ENCODE results near the gene EPHB2.
"Not testable (repeated sequence)": the region's sequence is repeated elsewhere in the genome, so short reads cannot be mapped to it uniquely, and the experiment has no call there.

The EPHB2 gene

DNA sequence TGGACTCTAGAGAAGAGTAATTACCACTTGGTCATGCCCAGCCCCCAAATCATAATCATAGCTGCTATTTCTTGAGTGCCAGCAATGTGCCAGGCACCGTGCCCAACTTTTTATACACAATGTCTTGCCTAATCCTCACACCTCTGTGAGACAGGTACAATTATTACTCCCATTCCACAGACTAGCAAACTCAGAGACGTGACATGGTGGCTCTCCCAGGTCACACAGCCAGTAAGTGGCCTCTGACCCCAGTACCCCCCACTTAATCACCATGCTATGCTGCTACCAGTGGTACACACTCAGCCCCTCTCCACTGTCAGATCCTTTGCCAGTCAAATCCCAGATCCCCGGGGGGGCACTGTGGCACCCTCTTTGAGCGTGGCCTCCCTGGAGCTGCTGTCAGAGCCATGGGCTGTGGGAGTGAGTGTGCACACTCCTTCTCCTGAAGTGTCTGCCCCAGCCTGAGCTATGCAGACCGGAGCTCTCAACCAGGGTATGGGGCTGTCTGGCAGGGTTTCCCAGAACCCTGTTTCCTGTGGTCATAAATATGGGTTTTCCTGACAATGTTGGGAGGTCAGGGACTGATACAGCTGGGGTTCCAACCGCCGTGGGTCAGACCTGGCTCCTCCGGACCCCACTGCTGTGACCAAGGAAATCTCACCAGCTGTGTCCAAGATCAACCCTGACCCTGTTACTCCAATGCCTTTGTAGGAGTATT, 210.3 kb downstream of the EPHB2 start:
- no peak for DNase-seq

DNA sequence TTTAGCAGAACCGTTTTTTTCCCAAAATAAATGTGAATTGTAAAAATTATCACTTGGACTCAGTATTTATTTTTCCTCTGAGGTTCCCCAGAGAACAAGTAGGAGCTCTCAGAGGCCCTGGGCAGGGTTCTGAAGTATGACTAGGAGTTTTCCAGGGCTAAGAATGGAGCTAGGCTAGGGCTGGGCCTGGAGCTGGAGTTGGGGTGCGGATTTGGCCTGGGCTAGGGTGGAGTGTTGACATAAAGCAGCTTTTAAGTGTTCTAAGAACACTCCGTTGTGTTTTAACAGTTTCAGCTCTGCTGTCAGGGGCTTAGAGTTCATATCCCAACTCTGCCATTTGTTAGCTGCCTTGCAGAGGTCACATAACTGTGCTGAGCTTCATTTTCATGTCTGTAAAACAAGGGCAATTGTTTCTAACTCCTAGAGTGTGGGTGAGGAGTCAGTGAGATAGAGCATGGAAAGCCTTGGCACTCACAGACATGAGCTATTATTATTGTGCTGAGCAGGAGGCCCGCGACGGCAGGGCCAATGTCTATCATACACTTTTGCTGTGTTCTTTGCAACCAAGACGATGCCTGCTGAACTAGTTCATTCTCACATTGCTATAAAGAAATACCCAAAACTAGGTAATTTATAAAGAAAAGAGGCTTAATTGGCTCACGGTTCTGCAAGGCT, 210.9 kb downstream of the EPHB2 start:
- DNase-seq = no peak

DNA sequence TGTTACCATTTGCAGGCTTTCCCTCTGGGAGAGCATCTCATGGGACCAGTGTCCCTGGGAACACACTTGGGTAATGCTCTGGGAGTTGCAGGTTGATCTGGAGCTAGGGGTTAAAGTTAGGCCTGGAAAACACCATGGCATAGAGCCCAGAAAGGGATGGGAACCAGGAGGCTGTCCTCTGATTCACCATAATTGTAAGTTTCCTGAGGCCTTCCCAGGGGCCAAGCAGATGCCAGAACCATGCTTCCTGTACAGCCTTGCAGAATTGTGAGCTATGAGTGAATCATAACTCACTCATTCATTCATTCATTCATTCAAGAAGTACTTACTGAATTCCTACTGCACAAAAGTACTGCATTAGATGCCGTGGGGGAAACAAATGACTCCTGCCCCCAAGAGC, 212.0 kb downstream of the EPHB2 start:
- no peak for DNase-seq

DNA sequence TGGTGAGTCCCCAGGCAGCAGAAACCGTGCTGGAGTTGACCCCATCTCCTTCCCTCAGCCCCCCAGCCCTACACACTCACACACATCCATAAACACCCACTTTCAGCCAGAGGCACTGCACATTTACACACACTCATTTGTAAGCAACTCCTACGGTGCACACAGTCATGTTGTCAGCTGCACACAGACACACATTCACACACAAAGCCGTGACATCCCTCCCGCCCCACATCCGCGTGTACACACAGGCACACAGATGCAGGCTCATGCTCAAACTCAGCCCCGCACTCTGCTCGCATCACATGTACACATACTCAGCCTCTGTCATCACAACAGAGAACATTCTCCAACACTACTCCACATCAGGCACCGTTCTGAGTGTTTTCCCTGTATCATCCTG, 214.5 kb downstream of the EPHB2 start:
- DNase-seq = no peak

DNA sequence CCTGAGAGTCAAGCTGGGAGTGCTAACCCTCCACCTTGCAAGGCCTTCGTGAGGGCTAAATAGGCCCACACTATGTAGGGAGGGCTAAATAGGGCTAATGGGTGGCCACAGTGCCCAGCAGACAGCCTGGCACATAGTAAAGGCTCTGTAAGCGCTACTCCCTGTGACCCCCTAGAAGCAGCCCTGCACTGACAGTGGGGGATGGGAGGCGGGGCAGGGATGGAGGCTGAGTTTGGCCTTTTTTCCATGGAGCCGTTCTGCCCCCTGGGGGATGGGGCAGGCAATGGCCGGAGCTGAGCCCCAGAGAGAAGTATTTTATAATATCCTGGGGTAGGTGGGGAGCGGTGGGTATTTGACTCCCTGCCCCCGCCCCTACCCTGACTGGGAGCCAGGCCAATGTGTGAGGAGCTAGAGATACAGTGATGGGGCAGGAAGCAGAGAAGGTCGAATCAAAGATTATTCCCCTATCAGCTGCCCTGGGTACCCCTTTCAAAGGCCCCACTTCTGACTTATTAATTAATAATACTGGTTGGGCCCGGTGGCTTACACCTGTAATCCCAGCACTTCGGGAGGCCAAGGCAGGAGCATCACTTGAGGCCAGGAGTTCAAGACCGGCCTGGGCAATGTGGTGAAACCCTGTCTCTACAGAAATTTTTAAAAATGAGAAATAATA, 219.7 kb downstream of the EPHB2 start:
- no peak for DNase-seq

DNA sequence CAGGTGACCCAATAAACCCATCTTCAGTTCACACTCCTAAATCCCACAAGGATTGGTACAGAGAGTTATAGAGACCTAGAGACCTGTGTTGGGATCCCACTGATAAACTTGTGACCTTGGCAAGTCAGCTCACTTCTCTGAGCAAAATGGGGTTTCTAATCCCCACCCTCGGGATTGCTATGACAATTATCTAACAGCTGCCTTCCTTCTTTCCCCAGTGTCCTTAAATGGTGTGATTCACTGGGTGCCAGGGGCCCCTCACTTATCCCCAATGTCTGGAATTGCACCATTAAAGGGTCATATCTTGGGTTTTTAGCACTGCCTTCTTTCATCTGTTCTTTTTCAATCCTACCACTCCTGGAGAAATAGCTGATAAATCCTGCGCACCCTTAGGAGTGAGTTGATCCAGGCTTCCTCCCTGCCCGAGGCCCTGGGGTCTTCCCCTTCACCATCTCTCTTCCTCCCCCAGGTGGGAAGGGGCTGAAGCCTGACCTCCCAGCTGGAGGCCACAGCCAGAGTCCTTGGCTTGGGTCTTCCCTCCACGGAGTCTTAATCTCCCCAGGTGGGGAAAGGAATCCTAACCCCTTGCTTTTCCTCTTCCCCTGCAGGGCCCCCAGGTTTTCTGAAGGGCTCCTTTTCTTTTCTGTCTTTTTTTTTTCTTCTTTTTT, 222.3 kb downstream of the EPHB2 start:
- DNase-seq = no peak

DNA sequence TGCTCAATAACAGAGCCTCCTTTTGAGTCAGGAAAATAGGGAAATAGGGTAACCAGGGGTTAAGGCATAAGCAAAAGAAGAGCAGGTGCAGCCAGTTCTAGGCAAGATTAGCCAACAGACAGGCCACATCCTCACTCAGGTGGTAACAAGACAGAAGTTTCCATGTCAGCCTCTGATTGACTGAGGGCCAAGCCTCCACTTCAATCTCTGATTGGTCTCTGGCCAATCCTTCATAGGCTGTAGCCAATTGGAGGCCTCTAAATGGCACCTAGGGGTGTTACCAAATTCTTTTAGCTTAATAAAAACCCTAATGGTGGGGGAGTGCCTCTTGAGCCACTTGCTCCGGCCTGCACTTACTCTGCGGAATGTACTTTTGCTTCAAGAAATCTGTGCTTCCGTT, 224.8 kb downstream of the EPHB2 start:
- no peak for DNase-seq

DNA sequence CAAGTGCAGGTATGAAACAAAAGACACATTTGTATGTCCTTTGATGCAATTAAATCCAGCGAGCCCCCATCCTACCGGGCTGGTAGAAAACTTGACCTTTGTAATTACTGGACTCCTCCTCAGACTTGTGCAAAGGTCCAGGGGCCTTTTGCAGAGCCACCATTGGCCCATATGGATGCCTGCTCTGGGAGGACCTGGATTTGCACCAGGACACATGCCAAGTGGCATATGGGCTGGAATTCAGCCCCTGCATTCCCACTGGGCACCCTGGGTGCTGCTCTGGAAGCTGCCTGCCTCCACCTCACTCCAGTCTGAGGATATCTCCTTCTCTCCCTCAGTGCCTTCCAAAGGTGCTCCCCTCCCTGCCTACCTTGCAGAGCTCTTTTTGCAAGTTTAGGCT, 226.0 kb downstream of the EPHB2 start:
- DNase-seq = no peak

DNA sequence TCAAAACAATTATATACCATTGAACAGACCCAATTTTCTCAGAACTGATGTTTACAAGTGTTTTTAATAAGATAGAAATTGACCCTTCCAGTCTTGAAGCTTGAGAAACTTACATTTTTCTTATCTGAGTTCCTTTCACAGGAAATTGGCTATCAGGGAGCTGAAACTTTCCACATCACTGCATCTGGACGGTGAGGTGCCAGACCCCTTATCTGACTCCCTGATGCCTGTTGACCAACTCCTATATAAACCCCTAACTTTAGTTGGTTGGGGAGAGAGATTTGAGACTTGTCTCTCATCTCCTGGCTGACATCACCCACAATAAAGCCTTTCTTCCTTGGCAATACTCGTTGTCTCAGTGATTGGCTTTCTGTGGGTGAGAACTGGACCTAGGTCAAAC, 230.6 kb downstream of the EPHB2 start:
- DNase-seq = no peak

DNA sequence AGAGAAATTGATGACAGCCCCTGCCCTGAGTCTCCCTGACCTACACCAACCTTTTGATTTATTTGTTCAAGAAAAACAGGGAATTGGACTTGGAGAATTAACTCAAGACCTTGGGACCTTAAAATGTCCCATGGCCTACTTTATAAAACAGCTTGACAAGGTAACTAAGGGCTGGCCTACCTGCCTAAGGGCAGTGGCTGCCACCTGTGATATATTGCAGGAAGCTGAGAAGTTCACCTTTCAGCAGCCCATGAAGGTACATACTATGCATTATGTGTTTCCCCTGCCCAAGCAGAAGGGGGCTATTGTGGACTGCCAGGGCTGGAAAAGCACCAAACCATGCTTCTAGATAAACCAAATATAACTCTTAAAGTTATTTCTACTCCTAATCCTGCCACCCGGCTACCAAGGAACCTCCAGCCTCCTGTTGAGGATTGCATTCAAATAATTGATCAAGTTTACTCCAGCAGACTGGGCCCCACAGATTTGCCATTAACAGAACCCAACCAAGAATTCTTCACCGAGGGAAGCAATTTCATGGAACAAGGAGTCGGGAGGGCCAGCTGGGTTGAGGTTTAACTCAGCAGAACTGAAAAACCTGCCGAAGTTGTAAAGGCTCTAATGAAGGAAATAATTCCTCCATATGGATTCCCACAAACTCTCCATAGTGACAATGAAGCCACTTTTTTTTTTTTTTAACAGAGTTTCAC, 233.9 kb downstream of the EPHB2 start:
- no peak for DNase-seq

DNA sequence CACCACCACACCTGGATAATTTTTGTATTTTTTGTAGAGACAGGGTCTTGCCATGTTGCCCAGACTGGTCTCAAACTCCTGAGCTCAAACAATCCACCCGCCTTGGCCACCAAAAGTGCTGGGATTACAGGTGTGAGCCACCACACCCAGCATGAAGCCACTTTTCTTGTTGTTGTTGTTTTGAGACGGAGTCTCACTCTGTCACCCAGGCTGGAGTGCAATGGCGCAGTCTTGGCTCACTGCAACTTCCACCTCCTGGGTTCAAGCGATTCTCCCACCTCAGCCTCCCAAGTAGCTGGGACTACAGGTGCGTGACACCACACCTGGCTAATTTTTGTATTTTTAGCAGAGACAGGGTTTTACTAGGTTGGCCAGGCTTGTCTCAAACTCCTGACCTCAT, 234.5 kb downstream of the EPHB2 start:
- not testable (repeated sequence) for DNase-seq

DNA sequence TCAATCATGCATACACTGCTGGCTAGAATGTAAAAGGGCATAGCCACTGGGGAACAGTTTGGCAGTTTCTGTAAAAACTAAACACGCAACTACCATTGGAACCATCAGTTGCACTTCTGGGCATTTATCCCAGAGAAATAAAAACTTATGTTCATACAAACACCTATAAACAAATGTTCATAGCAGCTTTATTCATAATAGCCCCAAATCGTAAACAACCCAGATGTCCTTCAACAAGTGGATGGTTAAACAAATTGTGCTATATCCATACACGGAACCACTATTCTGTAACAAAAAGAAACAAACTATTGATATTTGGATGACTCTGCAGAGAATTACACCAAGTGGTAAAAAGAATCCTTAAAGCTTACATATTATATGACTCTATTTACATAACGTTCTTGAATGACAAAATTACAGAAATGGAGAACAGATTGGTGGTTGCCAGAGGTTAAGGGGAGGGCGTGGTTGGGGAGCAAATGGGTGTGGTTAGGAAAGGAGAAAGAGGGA, 239.2 kb downstream of the EPHB2 start:
- DNase-seq = no peak

DNA sequence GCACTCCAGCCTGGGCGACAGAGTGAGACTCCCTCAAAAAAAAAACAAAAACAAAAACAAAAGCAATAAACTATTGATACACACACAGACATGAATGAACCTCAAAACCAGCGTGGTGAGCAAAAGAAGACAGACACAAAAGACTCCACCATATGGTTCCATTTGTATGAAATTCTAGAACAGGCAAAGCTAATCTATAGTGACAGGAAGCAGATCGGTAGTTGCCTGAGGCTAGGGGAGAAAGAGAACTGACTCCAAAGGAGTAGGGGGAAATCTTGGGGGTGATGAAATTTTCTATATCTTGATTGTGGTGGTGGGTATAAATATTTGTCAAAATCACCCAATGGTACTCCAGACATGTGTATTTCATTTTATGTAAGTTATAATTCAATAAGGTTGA, 241.2 kb downstream of the EPHB2 start:
- no peak for DNase-seq

DNA sequence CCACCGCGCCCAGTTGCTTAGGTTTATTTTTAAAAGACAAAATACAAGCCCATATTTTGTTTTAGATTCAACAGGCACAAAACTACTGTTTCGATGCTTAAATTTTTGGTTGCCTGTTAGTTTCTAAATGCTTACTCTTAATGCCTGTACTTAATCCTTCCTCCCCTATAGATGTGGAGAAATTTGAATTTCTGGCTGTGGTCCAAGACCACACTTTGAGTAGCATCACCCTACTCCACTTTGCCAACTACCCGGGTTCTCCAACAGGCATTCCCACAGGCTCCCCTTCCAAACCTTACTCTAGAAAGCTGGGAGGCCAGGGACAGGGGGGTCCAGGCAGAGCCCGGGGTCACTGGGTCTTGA, 242.0 kb downstream of the EPHB2 start:
- DNase-seq = no peak

DNA sequence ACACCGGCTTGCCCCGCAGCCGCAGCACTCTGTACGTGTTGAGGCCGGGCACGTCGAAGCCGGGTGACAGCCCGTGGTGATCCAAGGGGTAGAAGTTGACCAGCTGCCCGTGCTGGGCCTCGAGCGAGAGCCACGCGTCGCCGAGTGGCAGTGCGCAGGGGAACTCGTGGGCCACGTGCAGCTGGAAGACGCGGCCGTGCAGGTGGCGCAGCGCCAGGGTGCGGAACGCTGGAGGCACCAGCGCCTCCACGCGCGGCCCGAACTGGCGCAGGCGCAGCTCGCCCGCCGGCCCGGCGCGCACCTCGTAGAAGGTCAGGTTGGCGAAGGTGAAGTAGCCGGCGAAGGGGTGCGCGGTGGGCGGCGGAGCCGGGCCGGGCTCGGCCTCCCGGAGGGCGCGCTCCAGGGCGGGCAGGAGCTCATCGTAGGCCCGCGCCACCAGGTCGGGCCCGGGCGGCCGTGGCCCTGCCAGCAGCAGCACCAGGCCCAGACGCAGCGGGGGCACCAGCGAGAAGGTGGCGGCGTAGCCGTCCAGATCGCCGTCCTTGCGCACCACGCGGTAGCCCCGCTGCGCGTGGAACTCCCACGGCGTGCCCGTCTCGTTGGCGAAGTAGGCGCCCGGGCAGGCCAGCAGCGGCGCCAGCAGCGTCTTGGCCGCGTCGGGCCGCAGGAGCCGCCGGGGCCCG, 242.6 kb downstream of the EPHB2 start:
- DNase-seq = no peak

DNA sequence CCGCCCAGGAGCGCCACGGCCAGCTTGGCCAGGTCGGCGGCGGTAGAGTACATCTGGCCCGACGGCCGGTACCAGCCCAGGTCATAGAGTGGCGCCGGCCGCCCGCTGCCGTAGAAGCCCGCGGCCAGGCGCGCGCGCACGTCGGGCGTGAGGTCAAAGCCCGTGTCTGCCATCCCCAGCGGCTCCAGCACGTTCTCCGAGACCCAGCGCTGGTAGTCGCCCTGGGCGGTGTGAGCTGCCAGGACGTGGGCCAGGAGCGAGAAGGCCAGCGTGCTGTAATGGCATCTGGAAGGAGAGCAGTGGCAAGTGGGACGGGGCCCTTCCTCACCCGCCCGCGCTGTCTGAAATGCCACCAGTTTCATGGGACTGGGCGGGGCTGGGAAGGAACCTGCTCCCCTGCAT, 243.1 kb downstream of the EPHB2 start:
- no peak for DNase-seq

DNA sequence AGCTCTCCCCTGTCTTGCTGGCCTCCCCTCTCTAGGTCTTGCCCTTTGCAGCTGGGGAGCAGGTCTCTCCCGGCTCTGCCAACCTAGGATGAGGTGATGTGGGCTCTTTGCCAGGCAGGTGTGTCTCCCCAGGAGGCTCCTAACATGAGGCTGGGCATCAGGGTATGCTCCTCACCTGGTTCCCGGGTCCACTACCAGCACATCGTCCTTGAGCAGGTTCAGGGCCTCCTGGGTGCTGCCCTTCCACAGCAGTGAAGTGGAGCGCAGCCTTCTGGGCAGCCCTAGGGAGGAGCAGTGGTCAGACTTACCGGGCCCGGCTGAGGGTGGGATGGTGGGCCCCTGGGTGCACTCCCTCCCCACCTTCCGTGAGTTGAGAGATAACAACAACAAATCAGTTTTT, 244.5 kb downstream of the EPHB2 start:
- no peak for DNase-seq

DNA sequence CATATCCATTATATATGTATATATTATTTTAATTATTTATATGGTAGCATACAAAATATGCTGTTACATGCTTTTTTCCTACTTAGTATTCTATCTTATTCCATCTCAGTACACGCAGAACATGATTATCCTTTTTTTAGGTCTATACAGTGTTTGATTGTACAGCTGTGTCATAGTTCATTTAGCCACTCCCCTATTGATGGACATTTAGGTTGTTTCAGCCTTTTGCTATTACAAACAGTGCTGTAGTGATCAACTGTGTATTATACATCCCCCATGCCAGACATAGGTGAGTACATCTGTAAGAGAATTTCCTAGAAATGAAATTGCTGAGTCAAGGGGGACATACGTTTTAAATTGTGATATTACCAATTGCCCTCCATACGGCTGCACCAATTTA, 246.4 kb downstream of the EPHB2 start:
- DNase-seq = no peak

DNA sequence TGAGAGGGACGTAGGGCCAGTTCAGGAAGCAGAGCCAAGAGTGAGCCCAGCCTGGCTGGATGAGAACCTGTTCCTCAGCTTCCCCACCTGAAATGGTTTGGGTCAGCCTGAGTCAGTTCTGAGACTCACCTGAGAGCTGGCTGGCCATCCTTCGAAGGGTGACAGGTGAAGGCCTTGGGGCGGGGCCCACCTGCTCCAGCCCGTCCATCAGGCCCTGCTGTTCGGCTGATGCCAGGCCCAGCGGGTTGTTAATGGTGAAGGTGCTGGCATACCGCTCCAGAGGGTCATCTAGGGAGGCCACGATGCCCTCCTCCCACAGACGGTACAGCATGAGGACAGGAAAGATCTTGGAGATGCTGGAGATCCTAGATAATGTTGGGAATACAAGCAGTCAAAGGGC, 247.9 kb downstream of the EPHB2 start:
- no peak for DNase-seq

DNA sequence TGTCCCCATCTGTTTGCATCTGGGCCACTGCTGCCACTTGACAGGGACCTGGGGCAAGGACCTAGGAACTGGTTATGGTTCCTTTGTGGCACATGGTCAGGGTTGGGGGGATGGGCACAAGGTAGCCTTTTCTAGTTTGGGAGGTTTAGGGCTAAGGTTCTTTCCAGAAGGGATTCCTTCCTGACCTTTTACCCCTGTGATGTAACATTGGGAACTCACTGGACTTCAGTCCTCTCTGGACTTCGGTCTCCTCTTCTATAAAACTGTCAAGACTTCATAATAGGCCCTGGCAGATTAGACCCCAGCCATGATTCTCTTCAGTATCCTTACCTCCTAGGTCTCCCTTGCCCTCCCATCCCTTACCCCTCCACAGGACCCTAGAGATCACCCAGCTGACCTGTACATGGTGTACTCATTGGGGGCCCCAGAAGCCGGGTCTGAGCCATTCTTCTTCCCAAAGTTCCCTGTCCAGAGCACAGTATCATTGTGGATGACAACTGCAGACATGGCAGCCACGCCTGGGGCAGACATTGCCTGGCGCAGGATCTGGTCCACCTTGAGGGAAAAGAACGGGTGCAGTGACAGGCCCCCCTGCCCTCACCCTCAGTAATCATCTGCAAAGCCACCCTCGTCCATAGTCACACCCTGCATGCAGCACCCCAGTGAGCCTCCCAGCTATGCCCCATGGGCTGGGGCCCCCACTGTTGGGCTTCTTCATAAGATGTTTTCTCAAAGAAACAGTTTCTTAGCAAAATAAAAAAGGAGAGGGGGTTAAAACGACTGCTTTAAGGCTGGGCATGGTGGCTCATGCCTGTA, 249.1 kb downstream of the EPHB2 start:
- DNase-seq = no peak

DNA sequence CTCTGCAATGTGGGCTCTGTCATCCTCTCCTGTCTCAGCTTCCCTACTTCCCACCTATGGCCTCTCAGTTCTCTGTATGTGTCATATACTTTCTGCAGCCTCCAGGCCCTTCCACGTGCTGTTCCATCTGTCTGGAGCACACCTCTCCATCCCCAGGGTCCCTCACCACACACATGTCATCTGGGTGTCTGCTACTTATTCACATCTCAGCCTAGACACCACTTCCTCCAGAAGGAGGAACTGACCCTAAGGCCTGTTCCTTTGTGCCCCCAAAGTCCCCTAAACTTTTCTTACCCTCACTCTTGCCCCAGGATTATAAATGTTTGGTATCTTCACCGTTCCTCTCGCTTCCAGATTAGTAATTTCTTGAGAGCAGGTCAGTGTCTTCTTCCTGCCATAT, 251.9 kb downstream of the EPHB2 start:
- no peak for DNase-seq

Data from GDM1 (cell line).